GM12873 (cell line): Measurements from ENCODE around the gene GRM4.

ENCODE experiments used
- CTCF ChIP-seq: IDR thresholded peaks from 2 replicates; pipeline ENCODE4 v1.5.1; 2012; ENCODE audit warnings: low read depth, mild to moderate bottlenecking, moderate library complexity, low read length, control low read depth; ENCODE audit not compliant: insufficient read depth; ENCODE audit errors: missing control alignments

GRM4 gene

DNA sequence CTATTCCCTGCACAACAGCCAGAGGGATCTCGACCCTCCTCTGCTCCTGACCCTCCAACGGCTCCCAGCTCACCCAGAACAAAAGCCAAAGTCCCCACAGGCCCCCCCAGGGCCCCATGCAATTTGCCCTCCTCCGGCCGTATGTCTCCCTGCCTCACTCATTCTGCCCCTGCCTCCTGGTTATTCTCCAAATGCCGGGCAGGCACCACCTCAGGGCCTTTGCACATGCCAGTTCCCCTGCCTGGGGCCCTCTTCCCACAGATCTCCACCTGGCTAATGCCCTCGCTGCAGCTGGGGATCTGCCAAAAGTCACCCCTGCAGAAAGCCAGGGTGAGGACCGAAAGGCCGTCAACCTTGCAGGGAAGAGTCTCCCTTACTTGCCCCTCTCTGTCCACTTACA, 66.0 kb downstream of the GRM4 start:
- no peak for TF ChIP-seq CTCF

DNA sequence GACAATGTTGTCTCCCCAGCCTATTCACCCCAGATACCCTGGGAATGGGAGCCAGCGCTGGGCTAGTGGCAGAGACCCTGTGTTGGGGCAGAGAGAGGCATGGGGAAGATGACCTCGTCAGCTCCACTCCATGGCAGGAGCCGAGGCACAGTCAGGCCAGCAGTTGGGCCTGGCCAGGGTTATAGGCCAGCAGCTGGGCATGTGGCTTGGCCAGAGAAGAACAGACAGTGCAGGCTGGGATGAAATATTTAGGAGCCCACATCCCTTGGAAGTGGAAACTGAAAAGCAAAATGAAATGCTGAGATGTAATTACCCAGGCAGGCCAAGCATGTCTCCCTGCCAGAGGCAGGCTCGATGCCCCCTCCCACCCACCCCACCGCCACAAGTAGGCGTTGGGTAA, 70.0 kb downstream of the GRM4 start:
- TF ChIP-seq CTCF = no peak

- TF ChIP-seq CTCF = peak; percentile 6
Observed at GRCh38 chr6:34074064-34074742, 71.7 kb downstream of the GRM4 start.

DNA sequence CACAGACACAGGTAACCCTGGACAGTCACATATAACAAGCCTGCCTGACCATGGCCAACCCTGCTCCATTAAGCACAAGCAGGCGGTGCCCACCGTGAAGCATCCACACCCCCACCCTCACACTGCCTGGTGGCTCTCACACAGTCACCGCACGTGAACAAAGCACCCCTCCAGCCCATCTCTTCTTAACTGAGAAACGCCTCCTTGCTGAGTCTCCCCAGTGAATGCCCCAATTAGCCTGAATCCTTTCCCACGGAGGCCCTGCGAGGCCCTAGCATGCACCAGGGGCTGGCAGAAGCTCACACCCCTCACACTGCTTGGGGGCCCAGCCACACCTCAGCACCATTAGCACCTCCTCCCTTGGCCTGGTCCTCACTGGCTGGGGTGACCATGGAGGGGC, 72.3 kb downstream of the GRM4 start:
- TF ChIP-seq CTCF = no peak

GRCh38 chr6:34072727-34073126, 73.2 kb downstream of the GRM4 start:
- TF ChIP-seq CTCF = no peak

DNA sequence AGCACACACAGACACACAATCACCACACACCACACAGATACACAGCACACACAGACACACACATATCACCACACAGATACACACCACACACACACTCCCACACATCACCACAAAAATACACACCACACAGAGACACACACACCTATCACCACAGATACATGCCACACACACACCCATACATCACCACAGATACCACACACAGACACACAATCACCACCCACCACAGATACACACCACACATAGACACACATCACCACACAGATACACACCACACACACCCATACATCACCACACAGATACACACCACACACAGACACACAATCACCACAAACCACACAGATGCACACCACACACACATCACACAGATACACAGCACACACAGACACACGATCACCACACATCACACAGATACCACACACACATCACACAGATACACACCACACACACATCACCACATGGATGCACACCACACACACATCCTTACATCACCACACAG, 74.0 kb downstream of the GRM4 start:
- TF ChIP-seq CTCF = no peak

- no peak for TF ChIP-seq CTCF
Observed at GRCh38 chr6:34071136-34071883, 74.6 kb downstream of the GRM4 start.
